Lower leg skin (tissue), 3 donors: Measurements from ENCODE around the gene TMEM170B.

Experiments used
- CTCF ChIP-seq, 3 donors: fragments of 450-650 bp; IDR thresholded peaks; one replicate each; pipeline ENCODE4 v1.5.1; 2016; ENCODE audit warnings: antibody characterized with exemption in 3 of 3, mild to moderate bottlenecking in 3 of 3, moderate library complexity in 2 of 3
- POLR2A ChIP-seq, 2 donors: fragments of 450-650 bp; IDR thresholded peaks; one replicate each; pipeline ENCODE4 v1.6.1; 2016 to 2017; ENCODE audit warnings: antibody characterized with exemption in 2 of 2, mild to moderate bottlenecking in 1 of 2, moderate library complexity in 1 of 2

GRCh38 chr6:11615214-11615602 is 77.7 kb downstream of the TMEM170B start:
- TF ChIP-seq CTCF (IDR thresholded peaks at IDR 0.05) (no peak), POLR2A (IDR thresholded peaks at IDR 0.05) (no peak)
